ENCODE data around the gene HTD2.

- TF ChIP-seq POLR2A (IDR thresholded peaks at IDR 0.05; ENCODE audit: low read depth, low read length) (no peak), POLR2AphosphoS5 (IDR thresholded peaks at IDR 0.05; ENCODE audit: low read depth, low read length) (no peak), TAF1 (IDR thresholded peaks at IDR 0.05; ENCODE audit: borderline replicate concordance, low read depth, low read length) (no peak)
These were observed 40.0 kb downstream of the HTD2 start for GRCh38 chr3:58346368-58346767.

Measured in GM12892 (cell line).